Endothelial cell of umbilical vein (primary cell): Measurements from ENCODE around the gene TMEM121B.

Source experiments
- CTCF ChIP-seq, 2 donors: IDR thresholded peaks; 1 replicate in 1 of 2; 2 replicates in 1 of 2; pipeline ENCODE4 v1.5.1; 2011; ENCODE audit warnings: low read length in 2 of 2, mild to moderate bottlenecking in 2 of 2, moderate library complexity in 2 of 2, control low read depth in 1 of 2, inconsistent platforms in 1 of 2, low read depth in 1 of 2; ENCODE audit not compliant: insufficient read depth in 1 of 2; ENCODE audit errors: extremely low read depth in 1 of 2
- EZH2 ChIP-seq: IDR thresholded peaks from 2 replicates; pipeline ENCODE4 v1.6.1; 2012; ENCODE audit warnings: borderline replicate concordance, low read depth, mild to moderate bottlenecking, moderate library complexity, low read length, inconsistent platforms; ENCODE audit not compliant: severe bottlenecking
- FOS ChIP-seq: IDR thresholded peaks from 2 replicates; pipeline ENCODE4 v1.6.1; 2011; ENCODE audit warnings: mild to moderate bottlenecking, low read length, moderate library complexity, borderline replicate concordance; ENCODE audit not compliant: insufficient read depth
- JUN ChIP-seq: IDR thresholded peaks from 2 replicates; pipeline ENCODE4 v1.6.1; 2011; ENCODE audit warnings: borderline replicate concordance, low read depth; ENCODE audit not compliant: insufficient read length, insufficient read depth
- MYC ChIP-seq: IDR thresholded peaks from one replicate; pipeline ENCODE4 v1.6.1; 2011; ENCODE audit warnings: mild to moderate bottlenecking, low read depth, low read length
- POLR2A ChIP-seq: IDR thresholded peaks from 2 replicates; pipeline ENCODE4 v1.6.1; 2012; ENCODE audit warnings: low read depth, mild to moderate bottlenecking, control low read depth, low read length
- POLR2AphosphoS5 ChIP-seq: IDR thresholded peaks from 2 replicates; pipeline ENCODE4 v1.6.1; 2012; ENCODE audit warnings: low read depth, mild to moderate bottlenecking, control low read depth, low read length, moderate library complexity; ENCODE audit not compliant: insufficient read depth
- TF ChIP-seq, protein P1 (sequence below): IDR thresholded peaks from 2 replicates; pipeline ENCODE4 v1.6.1; 2011; ENCODE audit not compliant: insufficient read depth, insufficient read length

DNA sequence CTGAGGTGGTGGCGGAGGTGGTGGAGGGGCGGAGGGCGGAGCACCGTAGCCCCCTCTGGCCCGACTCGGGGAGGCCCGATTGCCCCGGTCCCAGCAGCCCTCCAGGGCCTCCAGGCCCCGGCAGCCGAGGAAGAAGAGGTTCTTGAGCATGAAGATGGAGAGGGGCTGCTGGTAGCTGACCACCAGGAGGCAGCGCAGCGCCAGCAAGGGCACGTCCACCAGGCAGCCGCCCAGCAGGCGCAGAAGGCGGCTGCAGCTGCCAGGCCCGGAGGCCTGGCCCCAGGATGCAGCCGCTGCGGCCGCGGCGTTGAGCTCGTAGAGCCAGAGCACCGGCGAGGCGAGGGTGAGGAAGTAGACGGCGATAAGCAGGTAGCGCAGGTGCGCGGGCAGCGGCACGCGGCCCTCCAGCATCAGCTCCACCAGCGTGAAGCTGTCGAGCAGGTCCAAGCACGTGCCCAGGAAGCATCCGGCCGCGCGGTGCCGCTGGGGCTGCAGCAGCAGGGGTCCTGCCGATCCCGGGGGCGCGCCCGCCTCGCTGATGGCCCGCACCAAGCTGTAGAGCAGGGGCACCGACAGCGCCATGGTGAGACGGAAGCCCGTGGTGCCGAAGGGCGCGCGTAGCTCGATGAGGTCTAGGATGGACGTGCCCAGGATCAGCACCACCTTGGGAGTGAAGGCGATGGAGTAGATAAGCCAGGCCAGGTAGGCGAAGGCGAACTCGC, 1.5 kb downstream of the TMEM121B start:
- peak; percentile 16 to 37 for TF ChIP-seq CTCF (IDR thresholded peaks at IDR 0.05; ENCODE audit: extremely low read depth in 1 of 2, insufficient read depth in 1 of 2, low read depth in 1 of 2, low read length in 2 of 2)
- TF ChIP-seq, protein P1, sequence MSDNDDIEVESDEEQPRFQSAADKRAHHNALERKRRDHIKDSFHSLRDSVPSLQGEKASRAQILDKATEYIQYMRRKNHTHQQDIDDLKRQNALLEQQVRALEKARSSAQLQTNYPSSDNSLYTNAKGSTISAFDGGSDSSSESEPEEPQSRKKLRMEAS: no peak
- TF ChIP-seq POLR2AphosphoS5: no peak
- no peak for TF ChIP-seq EZH2
- no peak for TF ChIP-seq POLR2A
- no peak for TF ChIP-seq MYC
- no peak for TF ChIP-seq FOS
- TF ChIP-seq JUN: no peak
